GM21381 (cell line): ENCODE measurements around the gene S100A4.

Experiments used
- ATAC-seq: cut with Tn5 transposase; IDR thresholded peaks from one replicate; pipeline ENCODE4 v1.9.1; 2021; ENCODE audit warnings: mild to moderate bottlenecking, moderate library complexity; ENCODE audit not compliant: unreplicated experiment

Gene S100A4

GRCh38 chr1:153513023-153513422, 32.6 kb downstream of the S100A4 start:
- no peak for ATAC-seq

- no peak for ATAC-seq
Observed at GRCh38 chr1:153510984-153511410, 34.6 kb downstream of the S100A4 start.

GRCh38 chr1:153509729-153510354, 35.8 kb downstream of the S100A4 start:
- ATAC-seq: no peak

GRCh38 chr1:153509036-153509435, 36.6 kb downstream of the S100A4 start:
- ATAC-seq: no peak

- ATAC-seq: no peak
Observed at GRCh38 chr1:153507926-153508583, 37.6 kb downstream of the S100A4 start.

DNA sequence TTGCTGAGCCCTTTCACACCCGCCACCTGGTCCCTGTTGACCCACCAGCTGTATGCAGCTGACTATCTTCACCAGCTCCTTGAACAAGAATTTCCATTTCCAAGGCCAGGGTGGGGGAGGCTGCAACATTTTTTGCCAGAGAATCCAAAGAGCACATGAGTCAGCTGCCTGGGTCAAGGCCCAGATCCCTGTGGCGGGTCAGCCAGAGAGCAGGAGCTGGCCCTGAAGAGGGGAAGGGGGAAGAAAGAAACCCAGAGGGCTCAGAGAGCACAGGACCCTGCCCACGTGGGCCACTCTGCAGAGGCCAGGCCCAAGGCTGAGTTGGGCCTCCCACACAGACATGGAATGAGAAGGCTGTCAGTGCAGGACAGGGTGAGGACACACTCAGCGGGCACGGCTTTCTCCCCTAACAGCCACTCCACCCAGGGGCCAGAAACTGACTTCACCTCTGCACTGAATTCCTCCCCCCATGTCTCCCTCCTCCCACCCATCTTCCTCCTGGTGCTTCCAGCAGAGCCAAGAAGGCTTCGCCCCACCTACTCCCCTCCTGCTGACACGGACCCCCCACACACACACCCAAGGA, 38.7 kb downstream of the S100A4 start:
- ATAC-seq: no peak

DNA sequence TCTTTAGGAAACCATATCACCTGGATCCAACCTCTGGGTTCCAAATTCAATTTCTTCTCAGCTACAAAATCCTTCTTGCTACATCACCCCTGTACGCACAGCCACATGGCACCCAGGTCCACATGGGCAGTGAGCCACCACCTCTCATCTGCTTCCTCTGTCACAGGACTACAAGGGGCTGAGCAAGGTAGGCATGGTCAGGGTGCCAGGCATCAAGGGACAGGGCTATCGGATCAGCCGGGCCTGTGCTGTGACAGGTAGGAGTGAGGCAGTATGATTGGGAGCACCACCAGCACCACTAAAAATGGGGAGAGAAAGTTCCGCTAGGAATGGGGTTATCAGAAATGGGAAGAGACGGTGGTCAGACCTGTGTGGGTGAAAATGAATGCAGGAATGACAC, 39.2 kb downstream of the S100A4 start:
- ATAC-seq: no peak

DNA sequence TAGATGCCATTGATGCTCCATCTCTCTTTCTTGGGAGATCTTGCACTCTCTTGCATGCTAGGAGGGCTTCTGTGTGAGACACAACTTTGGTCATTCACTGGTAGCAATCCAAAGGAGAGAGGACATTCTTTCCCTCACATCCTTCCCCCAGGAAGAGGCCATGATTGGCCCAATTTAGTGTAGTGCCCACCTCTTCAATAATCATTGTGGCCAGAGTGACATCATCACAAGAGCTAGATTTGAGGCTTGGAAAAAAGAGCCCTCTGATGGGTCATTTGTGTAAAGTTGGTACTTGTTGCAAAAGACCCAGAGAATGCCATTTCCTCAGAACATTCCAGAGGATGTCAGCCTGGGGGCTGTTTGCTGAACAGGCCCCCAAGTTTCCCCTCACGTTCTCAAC, 40.0 kb downstream of the S100A4 start:
- no peak for ATAC-seq

DNA sequence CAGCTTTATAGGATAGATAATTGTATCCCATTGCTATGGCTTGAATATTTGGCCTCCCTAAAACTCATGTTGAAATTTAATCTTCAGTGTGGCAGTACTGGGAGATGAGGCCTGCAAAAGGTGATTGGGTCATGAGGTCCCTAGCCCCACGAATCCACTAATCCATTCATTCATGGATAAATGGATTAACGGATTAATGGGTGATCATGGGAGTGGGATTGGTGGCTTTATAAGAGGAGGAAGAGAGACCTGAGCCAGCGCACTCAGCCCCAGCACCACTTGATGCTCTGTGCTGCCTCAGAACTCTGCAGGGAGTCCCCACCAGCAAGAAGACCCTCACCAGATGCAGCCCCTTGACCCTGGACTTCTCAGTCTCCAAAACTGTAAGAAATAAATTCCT, 41.8 kb downstream of the S100A4 start:
- ATAC-seq: no peak

GRCh38 chr1:153498746-153499145, 46.9 kb downstream of the S100A4 start:
- ATAC-seq: no peak

GRCh38 chr1:153495536-153495935, 50.1 kb downstream of the S100A4 start:
- no peak for ATAC-seq

DNA sequence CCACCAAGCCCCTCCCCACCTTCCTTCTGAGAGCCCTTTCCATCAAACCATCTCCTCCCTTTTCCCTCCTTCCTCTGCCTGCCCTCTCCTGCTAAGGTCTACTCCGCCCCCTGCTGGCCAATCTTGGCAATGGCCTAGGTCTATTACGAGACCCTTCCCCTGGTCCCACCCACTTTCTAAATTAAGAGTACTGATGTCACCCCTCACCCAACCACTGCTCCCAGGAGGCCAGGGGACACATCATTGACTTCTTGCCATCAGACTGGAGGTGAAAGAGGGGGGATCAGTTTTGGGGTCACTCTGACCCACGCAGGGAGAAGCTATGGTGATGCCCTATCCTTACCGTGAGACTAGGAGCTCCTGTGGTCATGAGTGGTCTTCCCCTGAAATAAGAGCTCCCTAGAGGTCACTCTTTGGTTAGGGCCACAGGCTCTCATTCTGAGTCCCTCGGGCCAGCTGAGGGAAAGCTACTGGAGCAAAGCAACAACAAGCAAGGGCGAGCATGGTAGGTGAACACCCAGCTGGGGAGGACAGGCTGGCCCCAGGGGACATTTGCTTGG, 50.5 kb downstream of the S100A4 start:
- no peak for ATAC-seq
